ENCODE results near the gene PHLDB1.
"Not testable (repeated sequence)": the region's sequence is repeated elsewhere in the genome, so short reads cannot be mapped to it uniquely, and the experiment has no call there.

PHLDB1 gene

DNA sequence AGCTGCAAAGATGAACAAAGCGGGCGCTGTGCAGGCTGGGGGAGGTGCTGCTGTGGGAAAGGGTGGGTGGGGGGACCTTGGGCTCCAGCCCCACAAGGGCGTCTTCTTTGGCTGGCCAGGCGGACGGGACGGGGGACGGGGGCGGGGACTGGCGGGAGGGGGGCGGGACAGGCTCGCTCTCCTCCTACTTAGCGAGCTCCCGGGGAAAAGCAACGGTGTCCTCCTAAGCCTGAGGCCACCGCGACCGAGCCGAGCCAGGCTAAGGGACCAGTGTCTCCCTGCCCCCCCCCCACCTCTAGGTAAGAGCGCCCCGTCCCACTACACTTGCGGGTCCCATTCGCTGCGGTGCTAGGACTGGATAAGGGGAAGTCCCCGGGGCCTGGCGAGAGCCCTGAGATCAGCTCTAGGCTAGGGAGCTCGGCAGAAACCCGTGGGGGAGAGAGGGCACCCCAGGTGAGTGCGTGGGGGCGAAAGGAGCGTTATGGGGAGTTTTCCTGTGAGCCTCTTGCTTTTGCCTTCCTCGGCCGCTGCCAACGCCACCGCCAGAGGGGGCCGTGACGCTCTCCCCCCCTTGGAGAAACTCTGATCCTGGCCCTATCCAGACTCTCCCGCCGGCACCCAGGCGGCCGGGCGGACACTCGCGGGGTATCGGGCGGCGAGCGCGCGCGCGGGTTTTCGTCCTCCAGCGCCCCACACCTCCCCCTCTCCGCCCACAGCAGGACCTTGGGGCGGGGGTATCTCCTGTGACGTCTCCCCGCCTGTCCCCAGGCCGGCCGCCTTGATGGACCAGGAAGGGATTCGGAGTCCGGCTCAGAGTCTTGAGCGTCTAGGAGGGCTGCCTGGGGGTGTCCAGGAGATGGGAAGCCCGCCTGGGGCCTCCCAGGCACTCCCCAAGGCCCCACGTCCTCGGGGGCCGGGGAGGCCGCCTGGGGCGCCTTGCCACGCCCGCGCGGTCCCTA, at the start of gene PHLDB1:
PHLDB1 (plus strand) TSS at position 215 of the 959 bp plus-strand sequence. CDS start 6,222 bp downstream, outside the sequence.
- DNase-seq (ENCODE audit: low read depth in 2 of 2) = no peak

DNA sequence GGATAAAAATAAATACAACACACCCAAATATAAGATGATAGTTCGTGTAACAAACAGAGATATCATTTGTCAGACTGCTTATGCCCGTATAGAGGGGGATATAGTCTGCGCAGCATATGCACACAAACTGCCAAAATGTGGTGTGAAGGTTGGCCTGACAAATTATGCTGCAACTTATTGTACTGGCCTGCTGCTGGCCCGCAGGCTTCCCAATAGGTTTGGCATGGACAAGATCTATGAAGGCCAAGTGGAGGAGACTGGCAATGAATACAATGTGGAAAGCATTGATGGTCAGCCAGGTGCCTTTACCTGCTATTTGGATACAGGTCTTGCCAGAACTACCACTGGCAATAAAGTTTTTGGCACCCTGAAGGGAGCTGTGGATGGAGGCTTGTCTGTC, 46.6 kb upstream of the PHLDB1 start:
- no peak for DNase-seq (ENCODE audit: low read depth in 2 of 2)

DNA sequence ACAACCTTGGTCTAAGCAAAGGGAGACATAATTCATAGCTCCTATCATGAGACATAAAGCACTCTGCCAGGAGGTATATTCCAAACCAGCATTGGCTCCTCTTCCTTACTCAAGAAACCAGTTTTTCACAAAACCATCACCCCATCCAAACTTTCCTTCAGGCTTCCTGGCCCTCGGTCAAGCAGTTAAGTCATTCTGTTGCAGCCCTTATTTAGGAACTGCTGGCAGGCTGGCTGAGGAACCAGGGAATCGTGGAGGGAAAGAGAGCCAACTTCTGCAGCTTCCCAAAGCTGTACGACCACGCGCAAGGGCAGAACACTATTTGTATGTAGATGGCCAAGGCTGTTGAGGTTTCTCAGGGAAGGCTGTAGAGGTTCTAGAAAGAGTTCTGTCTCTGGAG, 42.4 kb upstream of the PHLDB1 start:
- no peak for DNase-seq (ENCODE audit: low read depth in 2 of 2)

DNA sequence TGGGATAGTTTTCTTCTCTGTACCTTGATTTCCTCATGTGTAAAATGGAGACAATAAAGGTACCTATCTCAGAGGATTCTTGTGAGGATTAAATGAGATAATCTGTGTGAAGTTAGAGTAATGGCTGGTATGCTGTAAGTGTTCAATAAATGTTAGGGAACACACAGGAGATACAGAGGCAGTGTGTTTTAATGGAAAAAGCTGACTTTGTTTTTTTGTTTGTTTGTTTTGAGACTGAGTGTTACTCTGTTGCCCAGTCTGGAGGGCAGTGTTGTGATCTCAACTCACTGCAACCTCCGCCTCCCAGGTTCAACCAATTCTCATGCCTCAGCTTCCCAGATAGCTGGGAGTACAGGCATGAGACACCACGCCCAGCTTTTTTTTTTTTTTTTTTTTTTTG, 37.7 kb upstream of the PHLDB1 start:
- no peak for DNase-seq (ENCODE audit: low read depth in 2 of 2)

DNA sequence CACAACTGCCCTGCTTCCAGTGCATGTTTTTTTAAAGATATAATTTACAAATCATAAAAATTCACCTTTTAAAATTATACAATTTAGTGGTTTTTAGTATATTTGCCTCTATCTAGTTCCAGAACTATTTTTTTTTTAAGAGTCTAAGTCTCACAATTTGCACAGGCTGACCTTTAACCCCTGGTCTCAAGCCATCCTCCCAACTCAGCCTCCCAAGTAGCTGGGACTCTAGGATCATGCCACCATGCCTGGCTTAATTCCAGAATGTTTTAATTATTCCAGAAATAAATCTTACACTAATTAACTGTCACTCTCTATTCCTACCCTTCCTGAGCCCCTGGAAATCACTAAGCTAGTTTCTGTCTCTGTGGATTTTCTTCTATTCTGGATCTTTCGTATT, 36.6 kb upstream of the PHLDB1 start:
- DNase-seq (ENCODE audit: low read depth in 2 of 2) = no peak

DNA sequence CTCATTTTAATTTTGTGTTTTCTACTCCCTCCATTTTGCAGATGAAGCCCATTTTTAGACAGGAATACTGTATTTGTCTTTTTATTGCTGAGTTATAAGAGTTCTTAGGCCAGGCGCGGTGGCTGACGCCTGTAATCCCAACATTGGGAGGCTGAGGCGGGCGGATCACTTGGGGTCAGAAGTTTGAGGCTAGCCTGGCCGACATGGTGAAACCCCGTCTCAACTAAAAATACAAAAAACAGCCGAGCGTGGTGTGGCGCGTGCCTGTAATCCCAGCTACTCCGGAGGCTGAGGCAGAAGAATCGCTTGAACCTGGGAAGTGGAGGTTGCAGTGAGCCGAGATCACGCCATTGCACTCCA, 35.7 kb upstream of the PHLDB1 start:
- DNase-seq (ENCODE audit: low read depth in 2 of 2) = not testable (repeated sequence)

DNA sequence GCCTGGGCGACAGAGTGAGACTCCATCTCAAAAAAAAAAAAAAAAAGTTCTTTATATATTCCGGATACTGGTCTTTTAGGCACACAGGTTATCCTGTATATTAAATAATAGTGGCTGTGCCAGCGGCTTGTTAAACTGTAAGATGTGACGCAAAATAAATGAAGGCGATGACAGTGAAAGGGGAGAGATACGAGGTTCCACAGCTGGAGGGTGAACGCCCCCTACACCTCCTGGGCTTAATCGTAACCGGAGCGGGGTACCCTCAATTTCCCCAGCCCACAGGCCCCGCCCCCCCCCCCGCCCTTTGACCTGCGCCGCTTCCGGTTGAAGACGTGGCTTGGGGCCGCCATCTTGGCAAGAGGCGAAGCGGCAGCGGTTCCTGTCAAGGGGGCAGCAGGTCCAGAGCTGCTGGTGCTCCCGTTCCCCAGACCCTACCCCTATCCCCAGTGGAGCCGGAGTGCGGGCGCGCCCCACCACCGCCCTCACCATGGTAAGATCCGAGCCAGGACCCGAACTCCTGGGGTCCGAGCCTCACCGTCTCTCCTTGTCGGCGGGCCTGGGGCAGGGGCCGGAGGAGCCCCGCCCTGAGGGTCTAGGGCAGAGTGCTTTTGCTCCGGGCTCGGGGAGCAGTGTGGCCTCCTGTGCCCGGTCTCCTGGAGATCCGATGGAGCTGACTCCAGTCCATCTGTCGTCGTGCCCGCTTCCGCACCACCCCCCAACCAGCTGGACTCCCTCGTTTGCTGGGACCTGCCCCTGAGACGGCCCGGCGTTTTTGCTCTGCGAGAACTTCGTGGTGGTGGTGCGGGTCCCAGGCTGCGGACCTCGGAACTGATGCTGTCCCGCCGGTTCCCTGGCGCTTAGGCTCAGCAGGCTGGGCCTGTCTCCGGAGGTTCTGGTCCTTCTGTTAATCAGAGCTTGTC, 35.1 kb upstream of the PHLDB1 start, which contains the start of gene ARCN1:
ARCN1 (plus strand) TSS at position 349 of the 920 bp plus-strand sequence; CDS start at position 488, 139 bp downstream.
- peak; percentile 62 to 65 for DNase-seq (ENCODE audit: low read depth in 2 of 2)

DNA sequence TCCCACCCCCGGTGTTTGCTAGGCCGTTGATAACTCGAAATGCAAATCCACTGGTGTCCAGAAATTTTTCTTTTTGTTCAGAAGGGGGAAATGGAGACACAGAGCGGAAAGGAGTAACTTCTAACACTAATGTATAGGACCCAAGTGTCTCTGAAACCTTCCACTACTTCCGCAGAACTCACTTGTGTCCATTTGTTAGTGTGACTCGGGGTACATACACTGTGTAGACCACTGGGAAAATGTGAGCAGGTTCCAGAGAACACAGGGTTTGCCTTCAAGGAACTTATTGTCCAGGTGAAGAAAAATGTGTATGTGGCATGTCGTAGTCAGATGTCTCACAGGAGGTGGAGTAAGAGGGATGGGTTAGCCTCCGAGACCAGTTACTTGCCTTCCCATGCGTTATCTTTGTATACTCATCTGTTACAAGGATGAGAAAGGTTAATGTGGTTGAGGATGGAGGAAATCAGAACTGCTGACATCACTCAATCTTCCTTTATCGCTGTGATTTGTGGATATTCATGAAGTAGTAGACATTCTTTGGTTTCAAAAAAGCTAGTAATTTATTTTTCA, 34.3 kb upstream of the PHLDB1 start:
- no peak for DNase-seq (ENCODE audit: low read depth in 2 of 2)

DNA sequence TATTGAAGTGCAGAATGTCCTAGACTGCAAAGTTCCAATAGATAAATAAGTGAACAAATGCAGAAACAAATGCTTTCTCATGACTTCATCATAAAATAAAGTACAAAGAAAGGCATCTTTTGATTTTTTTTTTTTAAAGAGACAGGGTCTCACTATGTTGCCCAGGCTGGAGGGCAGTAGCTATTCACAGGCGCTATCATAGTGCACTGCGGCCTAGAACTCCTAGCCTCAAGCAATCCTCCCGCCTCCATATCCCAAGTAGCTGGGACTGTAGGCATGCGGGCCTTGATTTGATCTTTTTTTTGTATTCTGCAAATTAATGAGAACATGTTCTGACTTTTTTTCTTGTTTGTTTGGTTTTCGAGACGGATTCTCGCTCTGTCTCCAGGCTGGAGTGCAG, 32.8 kb upstream of the PHLDB1 start:
- DNase-seq (ENCODE audit: low read depth in 2 of 2) = no peak

DNA sequence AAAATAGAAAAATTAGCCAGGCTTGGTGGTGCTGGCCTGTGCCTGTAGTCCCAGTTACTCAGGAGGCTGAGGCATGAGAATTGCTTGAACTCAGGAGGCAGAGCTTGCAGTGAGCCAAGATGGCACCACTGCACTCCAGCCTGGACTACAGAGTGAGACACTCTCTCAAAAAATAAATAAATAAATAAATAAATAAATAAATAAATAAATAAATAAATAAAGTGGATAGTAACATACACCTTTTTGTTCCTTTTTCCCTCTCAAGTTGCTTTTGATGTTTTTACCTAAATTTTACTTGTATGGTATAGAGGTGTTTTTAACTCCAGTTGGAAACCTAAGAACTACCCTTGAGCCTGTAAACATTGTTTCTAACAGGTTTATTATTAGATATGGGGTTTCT, 29.4 kb upstream of the PHLDB1 start:
- DNase-seq (ENCODE audit: low read depth in 2 of 2) = not testable (repeated sequence)

DNA sequence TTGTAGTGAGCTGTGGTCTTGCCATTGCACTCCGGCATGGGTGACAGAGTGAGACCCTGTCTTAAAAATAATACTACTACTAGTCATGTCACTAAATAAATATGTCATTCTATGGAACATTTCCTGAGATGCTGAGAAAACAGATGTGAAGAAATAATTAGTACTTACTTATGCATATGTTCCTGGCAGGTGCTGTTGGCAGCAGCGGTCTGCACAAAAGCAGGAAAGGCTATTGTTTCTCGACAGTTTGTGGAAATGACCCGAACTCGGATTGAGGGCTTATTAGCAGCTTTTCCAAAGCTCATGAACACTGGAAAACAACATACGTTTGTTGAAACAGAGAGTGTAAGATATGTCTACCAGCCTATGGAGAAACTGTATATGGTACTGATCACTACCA, 26.4 kb upstream of the PHLDB1 start:
- DNase-seq (ENCODE audit: low read depth in 2 of 2) = no peak

DNA sequence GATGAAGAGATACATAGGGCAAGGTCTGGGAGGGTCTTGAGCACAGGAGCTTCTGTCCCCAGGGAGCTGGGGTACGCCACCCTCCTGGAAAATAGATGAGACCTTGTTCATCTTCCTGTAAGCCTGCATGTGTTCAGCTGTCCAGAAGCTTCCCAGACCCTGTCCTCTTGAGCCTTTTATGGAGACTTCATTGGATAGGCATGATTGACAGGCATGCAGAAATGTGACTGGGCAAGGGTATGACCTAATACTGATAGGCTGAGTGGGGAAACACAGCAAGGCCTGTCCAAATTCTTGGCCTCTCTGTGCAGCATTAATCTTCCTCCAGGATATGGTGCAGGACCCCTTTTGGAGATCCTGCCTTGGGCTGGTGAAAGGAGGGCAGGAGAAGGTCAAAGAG, 19.5 kb upstream of the PHLDB1 start:
- no peak for DNase-seq (ENCODE audit: low read depth in 2 of 2)

DNA sequence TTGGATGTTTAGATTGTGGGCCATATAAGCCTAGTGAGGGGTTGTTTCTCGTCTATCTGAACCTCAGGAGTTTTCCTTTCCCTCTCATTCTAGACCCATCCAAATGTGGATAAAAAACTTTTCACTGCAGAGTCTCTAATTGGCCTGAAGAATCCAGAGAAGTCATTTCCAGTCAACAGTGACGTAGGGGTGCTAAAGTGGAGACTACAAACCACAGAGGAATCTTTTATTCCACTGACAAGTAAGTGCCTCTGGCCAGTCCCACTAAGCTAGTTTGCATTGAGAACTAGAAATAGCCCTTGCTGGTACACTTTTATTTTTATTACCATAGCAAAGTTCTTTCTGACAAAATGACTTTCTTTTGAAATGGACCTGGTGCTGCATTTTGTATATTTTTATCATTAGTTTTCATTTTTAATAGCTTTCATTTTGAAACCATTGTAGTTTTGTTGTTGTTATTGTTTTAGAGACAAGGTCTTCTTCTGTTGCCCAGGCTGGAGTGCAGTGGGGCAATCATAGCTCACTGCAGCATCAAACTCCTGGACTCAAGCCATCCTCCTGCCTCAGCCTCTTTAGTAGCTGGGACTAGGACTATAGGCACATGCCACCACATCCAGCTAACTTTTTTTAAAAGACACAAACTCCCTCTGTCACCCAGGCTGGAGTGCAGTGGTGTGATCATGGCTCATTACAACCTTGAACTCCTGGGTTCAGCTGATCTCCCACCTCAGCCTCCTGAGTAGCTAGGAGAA, 14.6 kb upstream of the PHLDB1 start:
- DNase-seq (ENCODE audit: low read depth in 2 of 2) = no peak

DNA sequence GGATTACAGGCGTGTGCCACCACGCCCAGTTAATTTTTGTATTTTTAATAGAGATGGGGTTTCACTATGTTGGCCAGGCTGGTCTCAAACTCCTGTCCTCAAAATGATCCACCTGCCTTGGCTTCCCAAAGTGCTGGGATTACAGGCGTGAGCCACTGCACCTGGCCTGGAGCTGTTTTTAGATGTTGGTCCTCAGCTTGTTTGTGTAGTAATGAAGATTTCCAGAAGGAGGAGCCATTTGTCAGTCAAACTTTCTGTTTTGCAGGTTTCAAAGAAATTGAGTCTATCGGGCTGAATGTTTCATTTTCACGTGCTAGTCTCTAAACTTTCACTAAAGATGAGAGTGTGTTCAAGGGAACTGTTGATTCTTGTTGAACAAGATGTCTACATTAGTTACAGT, 12.4 kb upstream of the PHLDB1 start:
- DNase-seq (ENCODE audit: low read depth in 2 of 2) = not testable (repeated sequence)

DNA sequence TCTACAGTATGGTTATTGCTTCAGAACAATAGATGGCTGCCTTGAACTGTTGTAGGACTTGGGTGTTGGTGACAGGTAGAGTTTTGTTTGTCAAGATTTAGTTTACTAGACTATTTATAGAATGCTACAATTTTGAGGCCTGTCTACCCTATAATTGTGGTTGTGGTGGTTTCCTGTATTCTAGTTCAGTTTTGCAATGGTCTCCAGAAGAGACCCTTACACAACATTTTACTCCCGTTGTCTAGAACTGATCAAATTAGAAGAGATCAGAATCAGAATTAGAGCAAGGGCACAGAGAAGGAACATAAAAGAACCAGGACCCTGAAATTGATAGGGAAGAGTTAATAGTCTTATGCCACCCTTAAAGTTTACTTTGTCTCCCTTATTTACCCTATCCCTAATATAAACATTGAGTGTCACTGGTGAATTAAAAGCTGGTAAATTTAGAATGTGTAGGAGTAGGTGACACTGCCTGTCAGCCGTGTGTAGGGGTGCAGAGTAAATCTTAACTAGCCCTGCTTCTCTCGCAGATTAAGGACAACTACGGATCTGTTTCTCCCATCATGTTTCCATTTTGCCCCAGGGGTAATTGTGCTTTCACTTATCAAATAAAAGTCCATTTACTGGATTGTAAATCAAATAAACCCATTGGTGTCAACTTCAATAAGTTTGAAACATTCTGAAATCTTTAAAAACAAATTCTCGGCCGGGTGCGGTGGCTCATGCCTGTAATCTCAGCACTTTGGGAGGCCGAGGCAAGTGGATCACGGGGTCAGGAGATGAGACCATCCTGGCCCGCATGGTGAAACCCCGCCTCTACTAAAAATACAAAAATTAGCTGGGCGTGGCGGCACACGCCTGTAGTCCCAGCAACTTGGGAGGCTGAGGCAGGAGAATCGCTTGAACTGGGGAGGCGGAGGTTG, 10.9 kb upstream of the PHLDB1 start:
- no peak for DNase-seq (ENCODE audit: low read depth in 2 of 2)

DNA sequence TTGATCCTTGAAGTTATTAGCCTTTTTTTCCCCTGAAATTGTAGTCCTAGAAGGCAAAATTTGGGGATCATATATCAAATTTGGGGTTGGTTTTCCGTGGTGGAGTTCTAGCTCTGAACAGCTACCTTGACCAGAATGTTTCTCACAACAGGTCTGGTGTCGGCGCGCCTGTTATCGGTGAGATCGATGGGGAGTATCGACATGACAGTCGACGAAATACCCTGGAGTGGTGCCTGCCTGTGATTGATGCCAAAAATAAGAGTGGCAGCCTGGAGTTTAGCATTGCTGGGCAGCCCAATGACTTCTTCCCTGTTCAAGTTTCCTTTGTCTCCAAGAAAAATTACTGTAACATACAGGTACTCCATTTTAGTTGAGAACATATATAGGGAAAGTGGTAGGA, 9.9 kb upstream of the PHLDB1 start:
- DNase-seq (ENCODE audit: low read depth in 2 of 2) = no peak

DNA sequence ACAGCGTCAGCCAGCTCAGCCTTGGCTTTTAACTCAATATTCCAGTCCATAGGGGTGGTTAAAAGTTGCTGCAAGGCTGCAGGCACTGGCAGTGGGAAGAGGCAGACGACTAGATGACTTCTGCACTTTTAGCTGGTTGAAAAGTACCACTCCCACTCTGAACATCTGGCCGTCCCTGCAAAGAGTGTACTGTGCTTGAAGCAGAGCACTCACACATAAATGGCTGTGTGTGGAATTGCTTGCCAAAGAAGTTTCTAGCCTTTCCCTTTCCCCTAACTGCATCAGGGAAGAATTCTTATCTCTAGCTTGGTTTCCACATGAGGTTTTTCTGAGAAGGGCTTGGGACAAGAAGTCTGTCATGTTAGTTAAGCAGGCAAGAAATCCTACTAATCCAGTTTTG, 5.1 kb upstream of the PHLDB1 start:
- DNase-seq (ENCODE audit: low read depth in 2 of 2) = no peak

DNA sequence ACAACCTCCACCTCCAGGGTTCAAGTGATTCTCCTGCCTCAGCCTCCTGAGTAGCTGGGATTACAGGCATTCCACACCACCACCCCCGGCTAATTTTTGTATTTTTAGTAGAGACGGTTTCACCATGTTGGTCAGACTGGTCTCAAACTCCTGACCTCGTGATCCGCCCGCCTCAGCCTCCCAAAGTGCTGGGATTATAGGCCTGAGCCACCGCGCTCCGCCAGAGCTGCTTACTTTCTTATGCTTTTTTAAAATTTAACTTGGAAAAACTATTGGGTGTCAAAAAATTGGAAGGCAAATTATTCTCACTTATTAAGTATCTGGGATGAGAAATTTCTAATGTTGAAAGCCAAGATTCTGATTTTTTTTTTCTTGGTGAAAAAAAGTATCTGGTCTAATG, 3.7 kb upstream of the PHLDB1 start:
- not testable (repeated sequence) for DNase-seq (ENCODE audit: low read depth in 2 of 2)

DNA sequence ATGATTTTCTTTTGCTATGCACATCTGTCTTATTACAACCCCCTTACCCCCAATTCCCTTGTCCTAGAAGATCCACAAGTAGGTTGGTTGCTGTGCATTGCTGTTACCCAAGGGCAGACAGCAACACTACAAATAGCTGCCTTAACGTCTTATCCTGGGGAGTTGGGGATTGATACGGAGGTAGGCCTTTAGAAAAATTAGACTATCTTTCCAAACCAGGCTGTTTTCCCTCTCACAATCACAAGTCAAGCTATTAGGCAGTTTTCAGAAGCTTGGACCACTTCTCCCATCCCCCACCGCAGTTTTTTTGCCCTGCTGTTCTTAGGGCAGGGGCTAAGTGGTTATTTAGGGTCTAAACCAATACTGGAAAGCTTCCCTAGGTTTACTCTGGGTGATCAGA, 2.8 kb upstream of the PHLDB1 start:
- DNase-seq (ENCODE audit: low read depth in 2 of 2) = no peak

All from fibroblast of skin of left quadriceps (primary cell).